Heart left ventricle (tissue), 16 donors: ENCODE data around the gene SUSD4. TPM values are rescaled to one million over a fixed set of nuclear protein-coding genes. Genes with fewer than 3 reads are reported as not detected.

Experiments
- ATAC-seq, 4 donors: fragments of 200-7000 bp; cut with Tn5 transposase; one replicate each; pipeline ENCODE4 v1.9.1; 2020 to 2022; ENCODE audit warnings: moderate library complexity in 4 of 4, mild to moderate bottlenecking in 3 of 4, moderate number of reproducible peaks in 1 of 4
- DNase-seq, 5 donors: peaks; one replicate each; pipeline ENCODE4 v3.0.0-alpha.2; 2020
- H3K27ac ChIP-seq, 12 donors: fragments of 200-600 bp; sonication (generic) in 4 of 12; one replicate each; pipeline versions ENCODE4 v1.5.0 to v1.8.0; 2016 to 2022; ENCODE audit warnings: mild to moderate bottlenecking in 2 of 12
- H3K27me3 ChIP-seq, 9 donors: fragments of 200-600 bp; sonication (generic) in 2 of 9; one replicate each; pipeline versions ENCODE4 v1.5.1 to v1.8.0; 2016 to 2022; ENCODE audit warnings: mild to moderate bottlenecking in 3 of 9
- H3K36me3 ChIP-seq, 9 donors: fragments of 200-600 bp; sonication (generic) in 2 of 9; one replicate each; pipeline versions ENCODE4 v1.5.0 to v1.8.0; 2018 to 2022; ENCODE audit warnings: mild to moderate bottlenecking in 2 of 9
- H3K4me1 ChIP-seq, 12 donors: fragments of 200-600 bp; sonication (generic) in 4 of 12; one replicate each; pipeline versions ENCODE4 v1.5.0 to v1.8.0; 2016 to 2022; ENCODE audit warnings: mild to moderate bottlenecking in 3 of 12
- H3K4me3 ChIP-seq, 12 donors: fragments of 200-600 bp; sonication (generic) in 4 of 12; one replicate each; pipeline versions ENCODE4 v1.5.0 to v1.8.0; 2017 to 2022; ENCODE audit warnings: mild to moderate bottlenecking in 9 of 12, moderate library complexity in 4 of 12
- H3K9me3 ChIP-seq, 12 donors: fragments of 200-600 bp; sonication (generic) in 4 of 12; one replicate each; pipeline versions ENCODE4 v1.5.0 to v1.8.0; 2016 to 2022; ENCODE audit warnings: mild to moderate bottlenecking in 1 of 12
- POLR2A ChIP-seq, 2 donors: fragments of 450-650 bp; IDR thresholded peaks; one replicate each; pipeline ENCODE4 v1.6.1; 2017; ENCODE audit warnings: antibody characterized with exemption in 2 of 2, mild to moderate bottlenecking in 2 of 2, moderate library complexity in 2 of 2
- WGBS, 4 donors: extraction: QIAGEN DNeasy Blood & Tissue Kit in 2 of 4; methylation state at CpG; one replicate each; pipeline versions ENCODE4 v1.1.5 to v1.1.7; 2013 to 2018; 5-methylcytosine and 5-hydroxymethylcytosine counted together
- intact Hi-C, 10 donors: fragments of 100-400 bp; cut with DNase I; formaldehyde crosslinking; loops; one replicate each; pipeline versions ENCODE4 v1.11.1 to v1.14.2; 2022
- polyA plus RNA-seq, 2 donors: library from polyadenylated mRNA; stranded (reverse); fragments of 200-250 nt; gene quantifications; one replicate each; pipeline ENCODE4 v1.2.3, GENCODE V29; 2013
- total RNA-seq, 9 donors: library from RNA; depleted of rRNA in 2 of 9; stranded (reverse); fragments of >200 nt in 2 of 9; fragmentation: NEBNext Ultra II Directional in 3 of 9; extraction: Animal tissue kit (Norgen Biotek cat#: 25700) in 3 of 9; gene quantifications; one replicate each; pipeline versions ENCODE4 v1.1.0 to v1.2.4, GENCODE V29; 2016 to 2023
- TF ChIP-seq, protein P1 (sequence below), 12 donors: fragments of 200-600 bp; sonication (generic) in 4 of 12; IDR thresholded peaks; one replicate each; pipeline versions ENCODE4 v1.5.0 to v1.8.0; 2018 to 2022; ENCODE audit warnings: antibody characterized with exemption in 12 of 12, mild to moderate bottlenecking in 5 of 12
- donor health status: ischemic (EF 13 %, LVEDD 7.1; RV severe dilation, severe dysfunction).
- donor health status: healthy with polysubstance abuse.
- donor health status: DM: no; HTN: yes; CAD: no.
- donor health status: DM: no; HTN: no; CAD: no.
- donor health status: ischemic (EF 25% LVEDD 6.9; RV normal size, moderate dysfunction).
- donor health status: ischemic (EF 25% LVEDD 5.7; RV mildly dilated, moderate dysfunction).
- donor health status: healthy.
- donor health status: DM: yes; HTN: yes; CAD: no.
- donor health status: ischemic (EF 35%, LVEDD 5.7; RV mildly dilated, moderate dysfunction).
- donor health status: nonischemic (EF 11% LVEDD 7.7; RV severe dilation, severe dysfunction).
- donor health status: DM: yes; HTN: yes; CAD: no.
- donor health status: PGD.
- donor health status: ischemic (EF 29% LVEDD 5.4; RV normal size, mild dysfunction).
- donor health status: nonischemic (EF 23%, LVEDD 6.1; RV moderate dilation, normal function).

The SUSD4 gene
- total and polyA plus RNA-seq, 11 donors = 0.40 to 27.2 (median 2.4) TPM

- TF ChIP-seq, protein P1, sequence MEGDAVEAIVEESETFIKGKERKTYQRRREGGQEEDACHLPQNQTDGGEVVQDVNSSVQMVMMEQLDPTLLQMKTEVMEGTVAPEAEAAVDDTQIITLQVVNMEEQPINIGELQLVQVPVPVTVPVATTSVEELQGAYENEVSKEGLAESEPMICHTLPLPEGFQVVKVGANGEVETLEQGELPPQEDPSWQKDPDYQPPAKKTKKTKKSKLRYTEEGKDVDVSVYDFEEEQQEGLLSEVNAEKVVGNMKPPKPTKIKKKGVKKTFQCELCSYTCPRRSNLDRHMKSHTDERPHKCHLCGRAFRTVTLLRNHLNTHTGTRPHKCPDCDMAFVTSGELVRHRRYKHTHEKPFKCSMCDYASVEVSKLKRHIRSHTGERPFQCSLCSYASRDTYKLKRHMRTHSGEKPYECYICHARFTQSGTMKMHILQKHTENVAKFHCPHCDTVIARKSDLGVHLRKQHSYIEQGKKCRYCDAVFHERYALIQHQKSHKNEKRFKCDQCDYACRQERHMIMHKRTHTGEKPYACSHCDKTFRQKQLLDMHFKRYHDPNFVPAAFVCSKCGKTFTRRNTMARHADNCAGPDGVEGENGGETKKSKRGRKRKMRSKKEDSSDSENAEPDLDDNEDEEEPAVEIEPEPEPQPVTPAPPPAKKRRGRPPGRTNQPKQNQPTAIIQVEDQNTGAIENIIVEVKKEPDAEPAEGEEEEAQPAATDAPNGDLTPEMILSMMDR (IDR thresholded peaks at IDR 0.05) = no peak
- TF ChIP-seq POLR2A (IDR thresholded peaks at IDR 0.05) = no peak
- DNase-seq (no peak), ATAC-seq (no peak)
- Histone ChIP-seq H3K4me3 (no peak overlapping the region), H3K27me3 (no peaks in the 10 kb centered on the region), H3K36me3 (no peaks in the 10 kb centered on the region), H3K4me1 (peaks cover 0 to 3% (median 0%) of the 10 kb centered on the region in 12 donors), H3K9me3 (no peaks in the 10 kb centered on the region), H3K27ac (no peak overlapping the region)
- WGBS, 4 donors = 88 to 93% (median 91%) methylated on average over 5 of the region's 5 CpGs
- intact Hi-C loops = no loop called here
Measured at GRCh38 chr1:223271085-223271781, 92.7 kb downstream of the SUSD4 start.

GRCh38 chr1:223270155-223270554 lies 93.8 kb downstream of the SUSD4 start:
- 89 to 93% (median 91%) methylated on average over 5 of the region's 5 CpGs for WGBS, 4 donors
- TF ChIP-seq POLR2A (IDR thresholded peaks at IDR 0.05) = no peak
- TF ChIP-seq, protein P1 (IDR thresholded peaks at IDR 0.05) = no peak
- Histone ChIP-seq H3K4me3 (no peak overlapping the region), H3K9me3 (no peaks in the 10 kb centered on the region), H3K4me1 (peaks cover 0 to 3% (median 0%) of the 10 kb centered on the region in 12 donors), H3K36me3 (no peaks in the 10 kb centered on the region), H3K27ac (no peak overlapping the region), H3K27me3 (no peaks in the 10 kb centered on the region)
- intact Hi-C loops = no loop called here
- no peak for DNase-seq
- ATAC-seq = no peak

- Histone ChIP-seq H3K36me3 (no peaks in the 10 kb centered on the region), H3K4me1 (peaks cover 0 to 3% (median 0%) of the 10 kb centered on the region in 12 donors), H3K4me3 (no peak overlapping the region), H3K27me3 (no peaks in the 10 kb centered on the region), H3K9me3 (no peaks in the 10 kb centered on the region), H3K27ac (no peak overlapping the region)
- ATAC-seq = peak in 1 of 4 donors; percentile 44
- 39 to 52% (median 48%) methylated on average over 4 of the region's 4 CpGs for WGBS, 4 donors
- intact Hi-C loops = no loop called here
- DNase-seq = no peak
- TF ChIP-seq, protein P1 (IDR thresholded peaks at IDR 0.05) = no peak
- TF ChIP-seq POLR2A (IDR thresholded peaks at IDR 0.05) = no peak
Measured at GRCh38 chr1:223269006-223269405, 95.0 kb downstream of the SUSD4 start.

DNA sequence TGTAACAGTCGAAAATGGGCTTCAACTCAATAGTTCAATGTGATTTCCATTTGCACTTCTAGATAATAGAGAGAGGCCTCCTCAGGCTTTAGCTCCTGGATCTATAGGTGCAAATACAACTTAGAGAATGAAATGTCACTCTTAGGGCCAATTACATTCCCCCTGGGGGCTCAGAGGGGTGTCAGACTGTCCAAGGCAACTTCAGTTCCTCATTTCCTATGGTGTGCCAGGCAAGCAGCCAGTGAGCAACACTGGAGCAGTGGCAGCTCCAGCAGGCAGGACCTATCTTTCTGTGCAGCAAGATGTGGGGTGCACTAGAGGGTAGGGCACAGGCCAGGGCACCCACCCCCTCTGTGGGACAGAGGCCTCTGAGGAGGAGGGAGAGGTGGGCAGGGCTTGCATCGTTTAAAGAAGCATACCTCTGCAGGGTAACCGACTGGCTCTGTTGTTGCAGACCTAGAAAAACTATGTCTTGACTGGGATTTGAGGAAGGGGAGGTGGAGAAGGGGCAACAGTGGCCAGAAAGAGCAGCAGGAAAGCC lies 97.3 kb downstream of the SUSD4 start:
- intact Hi-C loops = no loop called here

More for the DNA sequence above, 97.3 kb downstream of the SUSD4 start:
- Histone ChIP-seq H3K27me3 (no peaks in the 10 kb centered on the region), H3K27ac (no peak overlapping the region), H3K4me3 (no peak overlapping the region), H3K4me1 (peaks cover 0 to 3% (median 0%) of the 10 kb centered on the region in 12 donors), H3K9me3 (no peaks in the 10 kb centered on the region), H3K36me3 (no peaks in the 10 kb centered on the region)
- DNase-seq = no peak
- 46 to 67% (median 51%) methylated on average over 3 of the region's 3 CpGs for WGBS, 4 donors
- no peak for ATAC-seq
- TF ChIP-seq POLR2A (IDR thresholded peaks at IDR 0.05) = no peak
- TF ChIP-seq, protein P1 (IDR thresholded peaks at IDR 0.05) = no peak
